H9 (cell line): ENCODE results near the gene GNAS-AS1. TPM values are rescaled to one million over a fixed set of nuclear protein-coding genes. Genes with fewer than 3 reads are reported as not detected.

Experiments
- DNase-seq: peaks from one replicate; pipeline ENCODE4 v3.0.0-alpha.2; 2017
- H2AFZ ChIP-seq: one replicate; pipeline ENCODE4 v1.6.1; 2013; ENCODE audit warnings: mild to moderate bottlenecking, low read length, control low read depth, moderate library complexity
- H2AK5ac ChIP-seq: 2 replicates; pipeline ENCODE4 v1.6.1; 2013; ENCODE audit warnings: low read length, control low read depth, mixed read lengths; ENCODE audit not compliant: insufficient read length
- H2BK120ac ChIP-seq: one replicate; pipeline ENCODE4 v1.6.1; 2013; ENCODE audit warnings: low read depth, mild to moderate bottlenecking, low read length, control low read depth, inconsistent platforms; ENCODE audit not compliant: poor library complexity, severe bottlenecking
- H2BK12ac ChIP-seq: 2 replicates; pipeline ENCODE4 v1.6.1; 2013; ENCODE audit warnings: low read length, control low read depth, mixed read lengths, low read depth; ENCODE audit not compliant: insufficient read length
- H2BK15ac ChIP-seq: 2 replicates; pipeline ENCODE4 v1.6.1; 2013; ENCODE audit warnings: low read depth, low read length, control low read depth
- H2BK20ac ChIP-seq: one replicate; pipeline ENCODE4 v1.6.1; 2013; ENCODE audit warnings: low read depth, mild to moderate bottlenecking, low read length, control low read depth, inconsistent platforms; ENCODE audit not compliant: poor library complexity, severe bottlenecking
- H2BK5ac ChIP-seq: 2 replicates; pipeline ENCODE4 v1.6.1; 2013; ENCODE audit warnings: low read length, control low read depth, mixed read lengths; ENCODE audit not compliant: insufficient read length
- H3K14ac ChIP-seq: 2 replicates; pipeline ENCODE4 v1.6.1; 2013; ENCODE audit warnings: low read length, control low read depth; ENCODE audit not compliant: insufficient read depth
- H3K18ac ChIP-seq: 2 replicates; pipeline ENCODE4 v1.6.1; 2013; ENCODE audit warnings: low read depth, mild to moderate bottlenecking, mixed read lengths, low read length, control low read depth; ENCODE audit not compliant: insufficient read length
- H3K23ac ChIP-seq: 2 replicates; pipeline ENCODE4 v1.6.1; 2013; ENCODE audit warnings: low read length, control low read depth, mixed read lengths, low read depth; ENCODE audit not compliant: insufficient read length
- H3K23me2 ChIP-seq: 2 replicates; pipeline ENCODE4 v1.6.1; 2013; ENCODE audit warnings: low read depth, mild to moderate bottlenecking, mixed read lengths, low read length, control low read depth; ENCODE audit not compliant: insufficient read length, poor library complexity, severe bottlenecking
- H3K27ac ChIP-seq: 2 replicates; pipeline ENCODE4 v1.5.1; 2013; ENCODE audit warnings: low read length, control low read depth, mixed read lengths, low read depth; ENCODE audit not compliant: insufficient read length
- H3K27me3 ChIP-seq: 2 replicates; pipeline ENCODE4 v1.6.1; 2013; ENCODE audit warnings: low read length, control low read depth, inconsistent platforms; ENCODE audit not compliant: insufficient read depth
- H3K4ac ChIP-seq: 2 replicates; pipeline ENCODE4 v1.6.1; 2013; ENCODE audit warnings: low read depth, mild to moderate bottlenecking, control low read depth, inconsistent platforms, low read length, moderate library complexity
- H3K4me1 ChIP-seq: 2 replicates; pipeline ENCODE4 v1.6.1; 2013; ENCODE audit warnings: low read length, control low read depth, inconsistent platforms; ENCODE audit not compliant: insufficient read depth
- H3K4me2 ChIP-seq: 2 replicates; pipeline ENCODE4 v1.6.1; 2013; ENCODE audit warnings: low read length, control low read depth, mixed read lengths; ENCODE audit not compliant: insufficient read length, insufficient read depth
- H3K56ac ChIP-seq: 2 replicates; pipeline ENCODE4 v1.6.1; 2013; ENCODE audit warnings: low read depth, mild to moderate bottlenecking, mixed read lengths, low read length, control low read depth; ENCODE audit not compliant: insufficient read length
- H3K79me1 ChIP-seq: 2 replicates; pipeline ENCODE4 v1.6.1; 2013; ENCODE audit warnings: low read depth, mild to moderate bottlenecking, moderate library complexity, low read length, control low read depth, inconsistent platforms; ENCODE audit not compliant: insufficient read depth, poor library complexity, severe bottlenecking
- H3K79me2 ChIP-seq: 2 replicates; pipeline ENCODE4 v1.6.1; 2013; ENCODE audit warnings: low read length, control low read depth, inconsistent platforms; ENCODE audit not compliant: insufficient read depth
- H3K9ac ChIP-seq: 2 replicates; pipeline ENCODE4 v1.6.1; 2013; ENCODE audit warnings: low read length, control low read depth, mixed read lengths; ENCODE audit not compliant: insufficient read length; ENCODE audit errors: extremely low read depth
- H3K9me3 ChIP-seq: one replicate; pipeline ENCODE4 v1.6.1; 2013; ENCODE audit warnings: low read depth, low read length, inconsistent platforms; ENCODE audit not compliant: control insufficient read depth
- H3T11ph ChIP-seq: one replicate; pipeline ENCODE4 v1.6.1; 2013; ENCODE audit warnings: mild to moderate bottlenecking, low read length, control low read depth, inconsistent platforms
- H4K20me1 ChIP-seq: one replicate; pipeline ENCODE4 v1.6.1; 2013; ENCODE audit not compliant: control insufficient read depth, insufficient read length, insufficient read depth
- H4K5ac ChIP-seq: 2 replicates; pipeline ENCODE4 v1.6.1; 2013; ENCODE audit warnings: low read depth, mild to moderate bottlenecking, mixed read lengths, low read length, control low read depth; ENCODE audit not compliant: insufficient read length
- H4K8ac ChIP-seq: replicated peaks from 2 replicates; pipeline ENCODE4 v1.6.1; 2013; ENCODE audit warnings: low read length, control low read depth, mixed read lengths, low read depth; ENCODE audit not compliant: insufficient read length
- H4K91ac ChIP-seq: 2 replicates; pipeline ENCODE4 v1.6.1; 2013; ENCODE audit warnings: low read depth, mild to moderate bottlenecking, moderate library complexity, mixed read lengths, low read length, control low read depth; ENCODE audit not compliant: insufficient read length
- H3K27ac Mint-ChIP-seq, 3 experiments: 2 replicates in 2 of 3; 3 replicates in 1 of 3; pipeline ENCODE4 v1.8.0; 2020 to 2021; ENCODE audit warnings: mixed read lengths in 3 of 3, mild to moderate bottlenecking in 1 of 3, moderate library complexity in 1 of 3
- H3K27me3 Mint-ChIP-seq: 2 replicates; pipeline ENCODE4 v1.8.0; 2021; ENCODE audit warnings: low read depth, mild to moderate bottlenecking, moderate library complexity, mixed read lengths
- H3K36me3 Mint-ChIP-seq, 3 experiments: 2 replicates in 2 of 3; 3 replicates in 1 of 3; pipeline ENCODE4 v1.8.0; 2020 to 2021; ENCODE audit warnings: low read depth in 3 of 3, mixed read lengths in 3 of 3; ENCODE audit not compliant: insufficient read depth in 1 of 3
- H3K4me1 Mint-ChIP-seq, 2 experiments: 2 replicates each; pipeline ENCODE4 v1.8.0; 2020; ENCODE audit warnings: mixed read lengths in 2 of 2
- H3K4me3 Mint-ChIP-seq, 2 experiments: 2 replicates in 1 of 2; 3 replicates in 1 of 2; pipeline ENCODE4 v1.8.0; 2020 to 2021; ENCODE audit warnings: mild to moderate bottlenecking in 2 of 2, mixed read lengths in 2 of 2, moderate library complexity in 1 of 2
- H3K9me3 Mint-ChIP-seq, 2 experiments: 2 replicates in 1 of 2; 3 replicates in 1 of 2; pipeline ENCODE4 v1.8.0; 2020; ENCODE audit warnings: mild to moderate bottlenecking in 2 of 2, mixed read lengths in 2 of 2, moderate library complexity in 1 of 2
- CTCF ChIP-seq: fragments of 200-600 bp; sonication (generic); conservative IDR thresholded peaks from 3 replicates; pipeline ENCODE4 v1.8.0; 2021; ENCODE audit warnings: antibody characterized with exemption, mild to moderate bottlenecking
- WGBS: extraction: QIAGEN DNeasy Blood & Tissue Kit; methylation state at CpG from one replicate; pipeline ENCODE4 v1.1.7; 2013; ENCODE audit warnings: missing lambda C conversion rate, low lambda C conversion rate, mixed read lengths; ENCODE audit not compliant: insufficient read length; ENCODE audit errors: extremely low coverage; 5-methylcytosine and 5-hydroxymethylcytosine counted together
- total RNA-seq: library from RNA; stranded (reverse); gene quantifications from 2 replicates; pipeline ENCODE4 v1.2.1, GENCODE V29; 2021

GNAS-AS1 gene
- total RNA-seq, 1 experiment from 2014 or later, result 11.3 TPM

GRCh38 chr20:58816957-58817651 lies 33.6 kb downstream of the GNAS-AS1 start:
- Mint-ChIP-seq H3K4me1 (peaks cover 3 to 11% of the 10 kb centered on the region in 2 experiments; a peak in 3 of 4 replicates), H3K9me3 (peaks cover 0 to 10% of the 10 kb centered on the region in 2 experiments; a peak in 3 of 5 replicates), H3K36me3 (peaks cover 33 to 44% (median 43%) of the 10 kb centered on the region in 3 experiments), H3K4me3 (no peak overlapping the region), H3K27me3 (peaks cover 11% of the 10 kb centered on the region), H3K27ac (peak overlapping the region in 2 of 3 experiments; percentile 8 to 30; a peak in 4 of 7 replicates)
- Histone ChIP-seq H3K56ac (no peak overlapping the region), H4K8ac (no peak overlapping the region), H2BK5ac (no peak overlapping the region), H3T11ph (no peak overlapping the region), H2BK120ac (no peak overlapping the region), H4K20me1 (no peaks in the 10 kb centered on the region), H3K27me3 (no peaks in the 10 kb centered on the region), H3K4me1 (no peaks in the 10 kb centered on the region), H3K23ac (no peak overlapping the region), H2BK20ac (no peak overlapping the region), H3K9me3 (no peaks in the 10 kb centered on the region), H2BK12ac (no peak overlapping the region), H2BK15ac (no peak overlapping the region), H3K79me1 (no peaks in the 10 kb centered on the region), H3K18ac (no peak overlapping the region), H3K23me2 (no peaks in the 10 kb centered on the region), H4K91ac (no peak overlapping the region), H3K79me2 (no peaks in the 10 kb centered on the region), H3K9ac (no peak overlapping the region), H2AFZ (no peak overlapping the region), H4K5ac (no peak overlapping the region), H3K14ac (no peak overlapping the region), H3K4ac (no peak overlapping the region), H3K27ac (no peak overlapping the region), H2AK5ac (no peak overlapping the region), H3K4me2 (no peak overlapping the region)
- DNase-seq, result no peak
- WGBS, result no CpG with 5 or more reads among the region's 30 CpGs
- no peak for TF ChIP-seq CTCF
